H1 (cell line): ENCODE measurements around the gene GPD1L. TPM values are rescaled to one million over a fixed set of nuclear protein-coding genes. Genes with fewer than 3 reads are reported as not detected.

ENCODE experiments used
- POLR2AphosphoS5 ChIP-seq: IDR thresholded peaks from 2 replicates; pipeline ENCODE4 v1.6.1; 2011; ENCODE audit warnings: low read depth, low read length
- SIX5 ChIP-seq: IDR thresholded peaks from 2 replicates; pipeline ENCODE4 v1.6.1; 2011; ENCODE audit warnings: mild to moderate bottlenecking, low read depth, low read length
- polyA plus RNA-seq, 7 experiments: library from polyadenylated mRNA; depleted of rRNA in 3 of 7; stranded (reverse) in 5 of 7; unstranded in 2 of 7; fragments of >200 nt in 5 of 7; fragments of 200-250 nt in 2 of 7; gene quantifications; 1 replicate in 5 of 7; 2 replicates in 1 of 7; 4 replicates in 1 of 7; pipeline versions ENCODE4 v1.2.1 to v1.2.3, GENCODE V29; 2011 to 2013; ENCODE audit warnings: missing spikeins in 2 of 7, mixed read lengths in 2 of 7
- total RNA-seq: library from RNA; stranded (reverse); fragmentation: NEBNext Ultra II Directional; extraction: Animal tissue kit (Norgen Biotek cat#: 25700); gene quantifications from 2 replicates; pipeline ENCODE4 v1.2.1, GENCODE V29; 2021
- TF ChIP-seq, protein P1 (sequence below): fragments of 300-600 bp; sonication (generic); IDR thresholded peaks from 2 replicates; pipeline ENCODE4 v1.7.1; 2012; ENCODE audit warnings: low read length, moderate library complexity, mild to moderate bottlenecking, inconsistent platforms; ENCODE audit not compliant: insufficient replicate concordance

Gene GPD1L
- total and polyA plus RNA-seq, 2 of the 8 experiments (the other 6 are each of a cell fraction or from before 2014, with no cell fraction given): 2.4 to 8.4 TPM

DNA sequence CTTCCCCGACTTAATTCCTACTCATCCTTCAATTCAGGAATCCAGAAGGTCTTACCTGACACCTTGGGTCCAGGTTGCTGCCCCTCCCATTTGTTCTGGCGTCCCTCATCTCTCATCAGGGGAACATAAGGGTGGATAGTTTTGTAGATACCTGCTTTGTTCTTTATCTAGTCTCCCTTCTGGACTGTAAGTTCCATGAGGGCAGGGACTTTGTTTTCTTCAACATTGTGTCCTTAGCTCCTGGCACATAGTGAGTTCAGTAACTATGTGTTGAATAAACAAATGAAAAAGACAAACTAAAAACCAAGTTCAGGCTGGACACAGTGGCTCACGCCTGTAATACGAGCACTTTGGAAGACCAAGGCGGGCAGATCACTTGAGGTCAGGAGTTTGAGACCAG, 13.2 kb upstream of the GPD1L start (continued):
- TF ChIP-seq, protein P1, sequence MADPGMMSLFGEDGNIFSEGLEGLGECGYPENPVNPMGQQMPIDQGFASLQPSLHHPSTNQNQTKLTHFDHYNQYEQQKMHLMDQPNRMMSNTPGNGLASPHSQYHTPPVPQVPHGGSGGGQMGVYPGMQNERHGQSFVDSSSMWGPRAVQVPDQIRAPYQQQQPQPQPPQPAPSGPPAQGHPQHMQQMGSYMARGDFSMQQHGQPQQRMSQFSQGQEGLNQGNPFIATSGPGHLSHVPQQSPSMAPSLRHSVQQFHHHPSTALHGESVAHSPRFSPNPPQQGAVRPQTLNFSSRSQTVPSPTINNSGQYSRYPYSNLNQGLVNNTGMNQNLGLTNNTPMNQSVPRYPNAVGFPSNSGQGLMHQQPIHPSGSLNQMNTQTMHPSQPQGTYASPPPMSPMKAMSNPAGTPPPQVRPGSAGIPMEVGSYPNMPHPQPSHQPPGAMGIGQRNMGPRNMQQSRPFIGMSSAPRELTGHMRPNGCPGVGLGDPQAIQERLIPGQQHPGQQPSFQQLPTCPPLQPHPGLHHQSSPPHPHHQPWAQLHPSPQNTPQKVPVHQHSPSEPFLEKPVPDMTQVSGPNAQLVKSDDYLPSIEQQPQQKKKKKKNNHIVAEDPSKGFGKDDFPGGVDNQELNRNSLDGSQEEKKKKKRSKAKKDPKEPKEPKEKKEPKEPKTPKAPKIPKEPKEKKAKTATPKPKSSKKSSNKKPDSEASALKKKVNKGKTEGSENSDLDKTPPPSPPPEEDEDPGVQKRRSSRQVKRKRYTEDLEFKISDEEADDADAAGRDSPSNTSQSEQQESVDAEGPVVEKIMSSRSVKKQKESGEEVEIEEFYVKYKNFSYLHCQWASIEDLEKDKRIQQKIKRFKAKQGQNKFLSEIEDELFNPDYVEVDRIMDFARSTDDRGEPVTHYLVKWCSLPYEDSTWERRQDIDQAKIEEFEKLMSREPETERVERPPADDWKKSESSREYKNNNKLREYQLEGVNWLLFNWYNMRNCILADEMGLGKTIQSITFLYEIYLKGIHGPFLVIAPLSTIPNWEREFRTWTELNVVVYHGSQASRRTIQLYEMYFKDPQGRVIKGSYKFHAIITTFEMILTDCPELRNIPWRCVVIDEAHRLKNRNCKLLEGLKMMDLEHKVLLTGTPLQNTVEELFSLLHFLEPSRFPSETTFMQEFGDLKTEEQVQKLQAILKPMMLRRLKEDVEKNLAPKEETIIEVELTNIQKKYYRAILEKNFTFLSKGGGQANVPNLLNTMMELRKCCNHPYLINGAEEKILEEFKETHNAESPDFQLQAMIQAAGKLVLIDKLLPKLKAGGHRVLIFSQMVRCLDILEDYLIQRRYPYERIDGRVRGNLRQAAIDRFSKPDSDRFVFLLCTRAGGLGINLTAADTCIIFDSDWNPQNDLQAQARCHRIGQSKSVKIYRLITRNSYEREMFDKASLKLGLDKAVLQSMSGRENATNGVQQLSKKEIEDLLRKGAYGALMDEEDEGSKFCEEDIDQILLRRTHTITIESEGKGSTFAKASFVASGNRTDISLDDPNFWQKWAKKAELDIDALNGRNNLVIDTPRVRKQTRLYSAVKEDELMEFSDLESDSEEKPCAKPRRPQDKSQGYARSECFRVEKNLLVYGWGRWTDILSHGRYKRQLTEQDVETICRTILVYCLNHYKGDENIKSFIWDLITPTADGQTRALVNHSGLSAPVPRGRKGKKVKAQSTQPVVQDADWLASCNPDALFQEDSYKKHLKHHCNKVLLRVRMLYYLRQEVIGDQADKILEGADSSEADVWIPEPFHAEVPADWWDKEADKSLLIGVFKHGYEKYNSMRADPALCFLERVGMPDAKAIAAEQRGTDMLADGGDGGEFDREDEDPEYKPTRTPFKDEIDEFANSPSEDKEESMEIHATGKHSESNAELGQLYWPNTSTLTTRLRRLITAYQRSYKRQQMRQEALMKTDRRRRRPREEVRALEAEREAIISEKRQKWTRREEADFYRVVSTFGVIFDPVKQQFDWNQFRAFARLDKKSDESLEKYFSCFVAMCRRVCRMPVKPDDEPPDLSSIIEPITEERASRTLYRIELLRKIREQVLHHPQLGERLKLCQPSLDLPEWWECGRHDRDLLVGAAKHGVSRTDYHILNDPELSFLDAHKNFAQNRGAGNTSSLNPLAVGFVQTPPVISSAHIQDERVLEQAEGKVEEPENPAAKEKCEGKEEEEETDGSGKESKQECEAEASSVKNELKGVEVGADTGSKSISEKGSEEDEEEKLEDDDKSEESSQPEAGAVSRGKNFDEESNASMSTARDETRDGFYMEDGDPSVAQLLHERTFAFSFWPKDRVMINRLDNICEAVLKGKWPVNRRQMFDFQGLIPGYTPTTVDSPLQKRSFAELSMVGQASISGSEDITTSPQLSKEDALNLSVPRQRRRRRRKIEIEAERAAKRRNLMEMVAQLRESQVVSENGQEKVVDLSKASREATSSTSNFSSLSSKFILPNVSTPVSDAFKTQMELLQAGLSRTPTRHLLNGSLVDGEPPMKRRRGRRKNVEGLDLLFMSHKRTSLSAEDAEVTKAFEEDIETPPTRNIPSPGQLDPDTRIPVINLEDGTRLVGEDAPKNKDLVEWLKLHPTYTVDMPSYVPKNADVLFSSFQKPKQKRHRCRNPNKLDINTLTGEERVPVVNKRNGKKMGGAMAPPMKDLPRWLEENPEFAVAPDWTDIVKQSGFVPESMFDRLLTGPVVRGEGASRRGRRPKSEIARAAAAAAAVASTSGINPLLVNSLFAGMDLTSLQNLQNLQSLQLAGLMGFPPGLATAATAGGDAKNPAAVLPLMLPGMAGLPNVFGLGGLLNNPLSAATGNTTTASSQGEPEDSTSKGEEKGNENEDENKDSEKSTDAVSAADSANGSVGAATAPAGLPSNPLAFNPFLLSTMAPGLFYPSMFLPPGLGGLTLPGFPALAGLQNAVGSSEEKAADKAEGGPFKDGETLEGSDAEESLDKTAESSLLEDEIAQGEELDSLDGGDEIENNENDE: no peak
- TF ChIP-seq SIX5: no peak
- TF ChIP-seq POLR2AphosphoS5: no peak
